ENCODE measurements around the gene FAM241B.

Gene FAM241B

GRCh38 chr10:69649786-69650550 lies 19.9 kb downstream of the FAM241B start:
- DNase-seq (ENCODE audit: low read depth in 2 of 2) = no peak

DNA sequence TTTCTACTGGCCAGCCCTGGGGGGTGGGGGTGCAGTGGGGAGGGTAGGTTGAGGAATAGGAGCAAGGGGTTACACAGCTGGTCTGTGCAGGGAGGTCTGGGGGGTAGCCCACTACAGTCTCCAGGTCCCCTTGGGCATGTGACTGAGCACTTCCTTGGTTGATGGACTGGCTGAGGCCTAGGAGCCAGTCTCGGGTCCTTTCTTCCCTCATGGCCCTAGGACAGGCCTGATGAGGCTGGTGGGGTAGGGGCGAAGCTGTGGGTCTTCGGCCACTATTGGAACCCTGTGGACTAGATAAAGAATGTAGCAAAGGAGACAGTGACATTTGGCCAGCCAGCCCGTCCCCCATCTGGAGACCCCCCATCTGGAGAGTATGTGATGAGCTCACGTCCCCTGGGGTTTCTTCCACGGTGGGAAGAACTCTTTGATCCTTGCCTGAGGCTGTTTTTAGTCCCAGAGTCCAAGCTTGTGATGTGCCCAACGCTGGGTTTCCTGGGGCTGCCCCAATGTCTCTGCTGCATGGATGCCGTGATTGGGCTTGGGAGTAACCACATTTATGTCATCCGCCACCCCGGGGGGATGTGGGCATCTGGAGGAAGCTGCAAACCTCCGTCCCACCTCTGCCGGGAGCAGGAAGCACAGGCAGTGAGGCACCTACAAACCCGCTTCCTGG lies 20.7 kb downstream of the FAM241B start:
- no peak for DNase-seq (ENCODE audit: low read depth in 2 of 2)

GRCh38 chr10:69651362-69651761 lies 21.3 kb downstream of the FAM241B start:
- no peak for DNase-seq (ENCODE audit: low read depth in 2 of 2)

DNA sequence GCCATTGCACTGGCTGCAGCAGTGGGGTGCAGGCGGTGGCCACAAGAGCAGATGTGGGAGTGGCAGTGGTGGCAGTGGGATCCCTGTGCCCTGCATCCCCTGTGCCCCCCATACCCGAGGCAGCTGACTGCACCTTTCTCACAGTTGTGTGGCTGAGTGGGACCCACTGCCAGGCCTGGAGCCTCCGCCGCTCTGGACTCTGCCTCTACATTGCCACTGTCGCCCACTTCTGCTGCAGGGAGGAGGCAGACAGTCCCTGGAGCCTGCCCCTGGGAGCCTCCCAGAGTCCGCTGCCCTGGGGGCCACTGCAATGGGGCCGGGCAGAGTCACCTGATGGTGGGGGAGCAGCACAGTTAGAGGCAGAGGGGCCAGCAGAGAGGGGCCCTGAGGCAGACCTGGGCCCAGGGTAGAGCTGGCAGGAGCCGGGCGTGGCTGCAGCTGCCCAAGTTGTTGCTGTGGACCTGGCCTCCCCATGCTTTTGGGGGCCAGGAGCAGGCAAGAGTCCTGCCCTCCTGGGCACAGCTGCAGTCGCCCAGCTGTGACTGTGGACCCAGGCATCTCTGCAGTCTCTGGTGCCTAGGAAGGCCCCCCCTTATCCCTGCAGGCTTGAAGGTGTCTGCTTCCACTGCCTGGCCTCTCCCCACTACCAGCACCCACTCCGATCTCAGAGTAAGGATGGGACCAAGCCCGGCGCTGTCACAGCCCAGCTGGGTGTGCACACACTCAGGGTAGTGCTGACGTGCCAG lies 22.2 kb downstream of the FAM241B start:
- no peak for DNase-seq (ENCODE audit: low read depth in 2 of 2)

GRCh38 chr10:69652857-69653199 lies 22.8 kb downstream of the FAM241B start:
- no peak for DNase-seq (ENCODE audit: low read depth in 2 of 2)

DNA sequence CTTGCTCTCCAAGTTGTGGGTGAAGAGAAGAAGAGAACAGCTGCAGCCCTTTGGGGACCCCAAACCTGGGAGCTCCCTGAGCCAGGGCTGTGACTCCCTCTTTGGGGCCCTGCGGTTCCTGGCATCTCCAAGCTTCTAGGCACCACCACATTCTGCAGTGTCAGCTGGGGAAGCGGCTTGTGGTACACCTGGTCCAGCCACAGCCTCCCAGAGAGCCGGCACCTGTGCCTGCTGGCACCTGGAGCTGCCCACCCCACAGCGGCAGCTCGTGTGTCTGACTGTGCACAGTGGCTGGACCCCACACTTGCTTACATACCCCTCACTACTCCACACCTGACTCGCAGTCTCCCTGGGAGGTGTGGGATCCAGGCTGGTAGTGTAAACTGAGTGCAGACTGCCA lies 23.5 kb downstream of the FAM241B start:
- no peak for DNase-seq (ENCODE audit: low read depth in 2 of 2)

DNA sequence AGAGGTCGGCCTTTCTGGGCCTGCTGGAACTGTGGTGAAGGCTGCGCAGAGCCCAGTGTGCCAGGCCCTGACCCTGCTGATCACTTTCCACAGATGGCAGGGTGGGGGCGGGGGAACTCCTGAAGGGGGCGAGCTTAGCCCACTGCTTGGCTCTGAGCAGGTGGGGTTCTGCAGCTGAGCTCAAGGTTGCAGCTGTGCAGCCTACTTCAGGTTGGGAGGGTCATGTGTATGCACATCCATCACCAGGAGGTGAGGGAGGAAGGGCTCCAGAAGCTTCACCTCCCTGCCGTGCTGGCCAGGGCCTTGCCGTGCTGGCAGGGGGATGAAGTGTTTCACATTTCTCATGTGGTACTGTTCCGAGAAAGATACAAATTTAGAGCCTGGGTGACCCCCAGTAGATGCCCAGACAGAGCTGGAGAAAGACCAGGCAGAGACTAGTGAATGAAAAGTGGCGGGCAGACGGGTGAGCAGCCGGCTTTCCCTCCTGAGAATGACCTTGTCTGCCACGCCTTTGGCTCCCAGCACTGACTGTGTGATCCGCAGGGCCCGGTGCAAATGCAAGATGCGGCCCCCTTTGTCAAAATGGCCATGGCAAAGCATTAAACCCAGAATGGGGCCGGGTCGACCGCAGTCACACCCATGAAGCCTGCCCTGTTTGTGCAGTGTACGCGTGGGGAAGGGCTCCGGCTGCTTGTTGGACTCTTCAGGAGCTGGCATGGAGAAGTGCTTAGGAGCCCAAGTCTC lies 25.2 kb downstream of the FAM241B start:
- DNase-seq (ENCODE audit: low read depth in 2 of 2) = no peak

GRCh38 chr10:69655868-69656555 lies 26.0 kb downstream of the FAM241B start:
- no peak for DNase-seq (ENCODE audit: low read depth in 2 of 2)

DNA sequence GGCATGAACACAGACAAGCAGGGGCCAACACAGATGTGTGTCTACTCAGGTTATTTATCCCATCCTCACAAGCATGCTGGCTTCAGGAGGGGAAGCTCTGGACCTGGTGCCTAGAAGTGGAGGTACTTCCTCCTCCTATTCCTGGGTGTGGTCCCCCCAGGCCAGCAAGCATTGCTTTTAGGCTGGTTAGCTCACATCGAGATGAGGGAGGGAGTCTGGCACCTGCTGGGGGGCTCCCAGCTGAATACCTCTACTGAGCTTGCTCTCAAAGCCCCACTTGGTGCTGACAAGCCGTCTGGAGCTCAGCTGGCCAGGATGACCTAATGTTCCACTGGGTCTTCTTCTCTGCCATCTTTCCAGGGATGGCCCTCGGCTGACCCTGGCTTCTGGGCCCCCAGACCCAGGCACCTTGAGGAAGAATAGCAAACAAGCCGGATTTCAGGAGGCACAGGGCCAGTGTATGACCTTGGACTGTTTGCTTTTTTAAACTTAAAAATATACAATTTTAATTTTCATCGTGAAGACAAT lies 26.8 kb downstream of the FAM241B start:
- no peak for DNase-seq (ENCODE audit: low read depth in 2 of 2)

DNA sequence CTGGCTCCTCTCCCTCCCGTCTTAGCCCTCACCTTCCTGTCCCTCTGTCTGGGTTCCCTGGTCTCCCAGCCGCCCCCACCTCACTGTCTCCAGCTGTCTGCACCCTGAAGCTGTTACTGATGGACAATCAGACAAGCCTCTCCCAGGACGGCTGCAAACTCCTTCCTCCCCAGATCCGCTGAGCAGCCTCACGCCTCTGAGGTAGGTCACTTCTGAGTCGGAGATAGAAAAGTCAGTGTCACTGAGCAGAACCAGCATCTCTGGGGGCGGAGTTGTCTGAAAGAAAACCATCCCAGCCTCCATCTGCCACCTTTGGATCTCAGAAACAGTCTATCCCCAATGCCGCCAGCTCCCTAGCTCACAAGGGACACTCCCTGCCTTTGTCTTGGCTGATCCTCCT lies 27.4 kb downstream of the FAM241B start:
- no peak for DNase-seq (ENCODE audit: low read depth in 2 of 2)

DNA sequence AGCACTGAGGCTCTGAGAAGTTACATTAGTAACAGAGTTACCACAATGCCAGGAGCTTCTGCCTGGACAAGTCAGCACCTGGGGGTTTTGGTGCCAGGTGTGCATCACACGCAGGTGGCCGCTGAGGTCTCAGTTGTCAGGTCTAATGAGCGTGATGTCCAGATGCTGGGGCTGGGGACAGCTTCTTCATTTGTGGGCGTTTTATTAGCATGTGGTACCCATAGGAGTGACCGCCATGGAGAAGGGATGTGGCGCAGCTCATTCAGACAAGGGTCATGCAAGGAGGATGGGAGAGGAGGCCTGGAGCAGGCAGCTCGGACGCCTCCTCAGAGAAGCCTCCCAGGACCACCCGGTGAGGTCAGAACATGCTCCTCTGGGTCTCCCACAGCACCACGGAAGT lies 27.8 kb downstream of the FAM241B start:
- DNase-seq (ENCODE audit: low read depth in 2 of 2) = no peak

DNA sequence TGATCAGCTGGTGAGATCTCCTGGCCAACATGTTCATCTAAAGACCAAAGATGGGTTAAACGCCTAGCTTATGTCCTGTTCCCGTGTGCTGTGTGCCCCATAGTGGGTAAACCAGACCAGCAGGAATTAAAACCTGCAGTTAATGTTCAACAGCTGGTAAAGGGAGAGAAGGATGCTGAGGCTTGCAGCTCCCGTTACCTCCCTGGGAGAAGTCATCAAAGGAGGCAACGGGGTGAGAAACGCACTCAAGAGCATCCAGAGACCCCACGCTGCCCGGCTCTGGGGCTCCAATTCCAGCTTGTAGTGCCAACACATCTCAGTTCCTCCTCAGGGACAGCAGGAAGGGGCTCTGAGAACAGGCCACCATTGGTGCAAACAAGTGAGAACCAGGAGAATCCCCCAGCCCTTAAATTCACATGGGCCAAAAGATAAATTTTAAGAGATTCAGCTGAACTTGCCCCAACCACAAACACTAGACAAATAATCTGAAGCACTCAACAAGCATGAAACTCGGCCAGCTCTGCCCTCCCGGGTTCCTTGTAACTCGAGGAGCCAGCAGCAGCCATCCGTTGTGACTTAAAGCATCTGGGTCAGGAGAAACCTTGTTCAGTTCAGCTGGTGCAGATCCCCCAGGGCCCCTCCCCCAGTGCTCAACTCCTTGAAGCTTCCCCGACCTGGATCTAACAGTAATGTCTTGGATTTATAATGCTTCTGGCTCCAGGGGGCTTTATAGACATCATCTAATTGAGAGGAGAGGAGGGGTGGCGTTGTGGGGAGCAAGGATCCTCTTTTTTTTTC lies 29.4 kb downstream of the FAM241B start:
- DNase-seq (ENCODE audit: low read depth in 2 of 2) = no peak

- no peak for DNase-seq (ENCODE audit: low read depth in 2 of 2)
These were observed 30.2 kb downstream of the FAM241B start for GRCh38 chr10:69660296-69660695.

DNA sequence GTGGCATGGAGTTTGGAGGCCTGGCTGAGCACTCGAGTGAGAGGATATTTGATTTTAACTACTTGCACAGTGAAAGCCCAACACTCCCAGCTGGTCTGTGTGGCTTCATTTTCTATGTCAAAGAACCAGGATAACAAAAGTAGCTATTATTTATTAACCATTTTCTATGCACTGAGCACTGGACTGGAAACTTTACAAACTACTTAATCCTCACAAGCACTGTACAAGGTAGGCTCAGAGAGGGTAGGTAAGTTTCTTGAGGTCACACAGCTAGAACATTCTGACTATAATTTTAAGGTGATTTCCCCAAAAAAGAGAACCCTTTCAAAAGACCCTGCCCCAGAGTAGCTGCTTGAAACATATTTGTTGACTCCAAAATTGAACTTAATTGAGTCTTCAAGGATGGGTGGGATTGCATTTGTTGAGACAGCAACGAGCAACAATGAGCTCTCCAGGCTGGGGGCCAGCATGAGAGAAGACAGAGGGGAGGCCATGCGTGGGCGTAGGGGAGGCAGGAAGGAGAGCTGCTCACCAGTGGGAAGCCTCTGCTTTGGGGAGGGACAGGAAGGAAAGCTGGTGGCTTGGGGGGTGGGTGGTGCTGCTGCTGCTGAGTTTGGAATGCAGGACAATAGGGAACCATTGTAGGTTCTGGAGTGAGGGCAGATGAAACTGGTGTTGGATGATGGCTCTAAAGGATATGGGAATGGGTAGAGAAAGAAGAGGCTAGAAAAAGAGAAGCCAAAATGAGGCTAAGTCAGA lies 31.5 kb downstream of the FAM241B start:
- no peak for DNase-seq (ENCODE audit: low read depth in 2 of 2)

DNA sequence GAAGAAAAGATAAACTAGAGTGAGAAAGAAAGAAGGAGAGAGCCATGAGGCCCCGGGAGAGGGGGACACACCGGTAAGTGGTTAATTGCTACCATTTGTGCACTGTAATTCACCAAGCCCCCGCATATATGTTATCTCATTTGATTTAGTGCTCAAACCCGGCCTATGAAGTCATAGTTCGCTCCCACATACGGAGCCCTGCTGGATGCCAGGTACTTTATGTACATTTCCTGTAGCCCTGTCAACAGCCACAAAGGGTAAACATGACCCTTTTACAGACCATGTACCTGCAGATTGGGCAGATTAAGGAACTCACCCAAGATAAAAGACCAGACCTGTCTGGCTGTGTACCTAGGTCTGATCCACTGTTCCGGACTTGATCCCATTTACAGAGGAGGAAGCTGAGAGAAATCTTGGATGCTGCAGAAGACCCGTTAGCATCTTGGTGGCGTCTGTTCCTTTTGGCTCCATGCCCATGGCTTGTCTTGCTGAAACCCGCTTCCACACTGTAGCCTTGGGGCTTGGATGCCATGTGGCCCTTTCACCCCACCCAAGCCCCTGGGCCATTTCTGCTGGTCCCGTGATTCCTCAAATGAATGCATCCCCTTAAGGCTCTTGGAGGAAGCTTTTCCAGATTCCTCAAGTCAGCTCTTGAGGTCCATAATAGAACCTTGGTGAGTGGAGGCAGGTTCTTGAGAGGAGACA lies 32.3 kb downstream of the FAM241B start:
- no peak for DNase-seq (ENCODE audit: low read depth in 2 of 2)

- no peak for DNase-seq (ENCODE audit: low read depth in 2 of 2)
These were observed 32.9 kb downstream of the FAM241B start for GRCh38 chr10:69662901-69663300.

- DNase-seq (ENCODE audit: low read depth in 2 of 2) = no peak
These were observed 33.4 kb downstream of the FAM241B start for GRCh38 chr10:69663369-69663947.

DNA sequence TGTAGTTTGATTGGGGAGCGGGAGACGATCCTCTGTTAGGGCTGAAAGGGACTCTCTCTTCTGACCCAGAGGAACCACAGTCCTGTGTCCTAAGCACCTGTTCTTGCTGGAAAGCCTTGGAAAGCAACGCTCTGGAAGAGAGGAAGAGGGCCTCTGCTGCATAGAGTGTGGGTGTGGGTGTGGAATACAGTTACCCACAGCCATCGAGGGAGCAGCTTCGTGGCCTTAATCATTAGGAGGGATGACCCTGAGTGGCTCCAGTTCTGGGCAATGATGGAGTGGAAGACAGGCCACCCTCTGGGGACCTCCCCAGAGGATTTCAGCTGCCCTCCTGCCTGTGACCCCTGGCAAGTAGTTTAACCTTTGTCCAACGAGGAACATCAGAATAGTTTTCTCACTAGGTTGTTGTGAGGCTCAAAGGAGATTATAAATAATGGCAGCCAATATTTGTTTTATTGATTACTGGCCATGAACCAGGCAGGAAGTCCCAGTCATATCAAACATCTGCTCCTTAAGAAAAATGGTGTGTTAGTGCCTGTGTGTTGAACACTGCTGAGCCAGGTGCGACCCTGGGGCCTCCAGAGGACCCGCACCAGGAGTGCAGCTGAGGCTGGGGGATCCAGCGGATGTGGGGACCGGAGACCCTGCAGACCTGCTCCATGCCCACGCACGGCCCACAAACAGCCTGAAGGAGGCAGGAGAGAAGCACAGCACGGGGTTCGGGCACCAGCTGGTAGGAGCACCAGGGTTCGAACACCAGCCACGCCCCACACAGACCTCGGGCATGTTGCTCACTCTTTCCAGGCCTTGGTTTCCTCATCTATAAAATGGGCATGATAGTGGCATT lies 35.6 kb downstream of the FAM241B start:
- DNase-seq (ENCODE audit: low read depth in 2 of 2) = no peak
